ENCODE data around the gene SLTM. TPM values are rescaled to one million over a fixed set of nuclear protein-coding genes. Genes with fewer than 3 reads are reported as not detected.
"Not testable (repeated sequence)": the region's sequence is repeated elsewhere in the genome, so short reads cannot be mapped to it uniquely, and the experiment has no call there.

The SLTM gene
- polyA plus RNA-seq, 1 donor: 63.5 TPM

DNA sequence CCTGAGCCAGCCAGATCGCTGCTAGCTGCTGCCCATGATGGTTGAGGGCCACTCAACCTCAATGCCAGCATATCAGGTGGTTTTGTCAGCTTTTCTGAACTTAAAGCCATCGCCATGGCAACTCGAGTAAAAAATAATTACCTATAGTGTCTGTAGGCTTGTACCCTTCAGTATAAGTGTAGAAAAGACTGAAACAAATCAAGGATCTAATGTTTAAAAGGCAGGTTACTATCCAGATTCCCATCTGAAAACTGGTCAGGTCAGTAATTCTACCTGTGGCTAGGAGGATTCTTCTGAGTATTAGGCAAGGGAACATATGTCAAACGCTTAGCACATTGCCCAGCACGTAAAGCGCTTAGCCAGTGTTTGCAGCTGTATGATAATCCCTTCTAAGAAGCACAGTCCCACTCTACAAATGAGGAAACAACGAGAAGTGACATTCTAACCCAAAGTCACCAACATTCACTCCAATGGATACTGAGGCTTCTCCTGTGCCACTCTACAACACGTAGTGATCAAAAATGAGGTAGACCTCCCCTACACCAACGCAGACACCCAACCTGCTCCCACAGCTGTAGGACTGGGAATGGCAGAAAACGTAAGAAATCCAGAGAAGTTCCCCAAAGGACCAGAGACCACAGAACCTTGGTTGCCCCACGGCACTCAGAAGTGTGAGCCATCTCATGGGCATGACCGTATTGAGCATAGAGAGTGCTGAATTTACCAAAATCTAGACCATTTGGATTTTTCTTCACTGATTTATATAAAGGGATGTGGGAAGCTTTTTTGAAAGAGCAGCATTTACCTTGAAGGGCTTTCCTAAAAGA, 55.3 kb downstream of the SLTM start:
- no peak for DNase-seq (ENCODE audit: low read depth)

DNA sequence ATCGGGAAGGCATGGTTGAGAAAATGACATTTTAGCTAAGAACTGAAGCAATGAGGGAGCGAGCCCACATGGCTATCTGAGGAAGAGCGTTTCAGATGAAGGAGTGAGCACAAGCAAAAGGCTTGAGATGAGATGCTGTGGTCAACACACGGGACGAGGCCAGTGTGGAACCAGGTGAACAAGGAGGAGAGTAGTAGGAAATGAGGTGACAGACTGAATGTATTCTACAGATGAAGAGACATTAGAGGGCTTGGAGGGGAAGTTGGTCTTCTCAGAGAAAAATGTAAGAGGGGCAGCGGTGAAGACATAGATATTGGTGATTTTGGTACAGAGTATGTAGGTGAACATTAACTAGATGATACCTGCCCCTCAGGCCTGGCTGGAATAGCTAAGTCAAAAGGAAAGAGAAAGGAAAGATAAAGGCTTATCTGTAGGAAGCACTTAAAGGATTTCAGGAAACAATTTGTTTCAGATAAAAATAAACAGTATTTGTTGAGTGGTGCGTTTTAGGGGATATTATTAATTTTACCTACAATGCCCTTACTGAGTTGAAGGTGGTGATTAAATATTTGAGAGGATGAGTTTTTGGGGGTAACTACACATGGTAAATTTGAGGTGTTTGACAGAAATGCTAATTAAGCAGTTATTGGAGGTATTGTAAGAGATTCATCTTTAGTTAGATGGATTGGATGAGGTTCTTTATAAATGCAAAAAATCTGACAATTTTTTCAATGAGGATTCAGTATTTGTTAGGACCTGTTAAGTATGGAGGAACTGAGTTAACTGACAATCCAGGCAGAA, 57.0 kb downstream of the SLTM start:
- no peak for DNase-seq (ENCODE audit: low read depth)

DNA sequence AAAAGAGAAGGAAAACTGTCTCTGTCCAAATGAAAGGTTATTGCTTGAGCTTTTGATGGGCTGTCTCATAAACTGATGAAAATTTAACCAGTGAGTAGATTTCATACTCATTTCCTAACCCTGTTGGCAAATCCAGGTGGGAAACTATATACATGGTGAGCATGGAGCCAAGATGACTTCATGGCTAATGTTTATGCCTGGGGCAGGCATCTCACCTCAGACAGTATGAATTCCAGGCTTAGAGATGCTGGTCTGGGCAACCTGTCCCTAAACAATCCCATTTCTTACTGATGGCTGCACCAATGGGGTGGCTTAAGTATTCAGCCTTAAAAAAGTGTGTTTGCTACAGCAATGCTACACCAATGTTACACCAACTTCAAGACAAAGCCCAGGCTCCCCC, 58.1 kb downstream of the SLTM start:
- DNase-seq (ENCODE audit: low read depth): no peak

DNA sequence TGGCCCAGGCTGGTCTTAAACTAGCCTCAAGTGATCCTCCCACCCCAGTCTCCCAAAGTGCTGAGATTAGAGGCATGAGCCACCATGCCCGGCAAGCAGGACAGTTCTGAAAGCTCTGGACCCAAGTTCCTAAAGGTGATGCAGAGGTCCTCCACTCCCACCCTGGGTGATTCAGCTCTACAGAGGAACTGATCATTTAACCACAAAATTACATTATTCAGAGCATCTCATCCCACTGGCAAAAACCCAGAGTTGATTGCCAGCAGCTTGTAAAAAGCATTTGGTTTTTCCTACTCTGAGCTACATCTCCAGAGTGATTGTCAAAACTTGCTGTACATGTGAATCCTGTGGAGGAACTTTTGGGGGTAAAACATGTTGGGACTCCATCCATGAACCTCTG, 60.2 kb downstream of the SLTM start:
- DNase-seq (ENCODE audit: low read depth): no peak

DNA sequence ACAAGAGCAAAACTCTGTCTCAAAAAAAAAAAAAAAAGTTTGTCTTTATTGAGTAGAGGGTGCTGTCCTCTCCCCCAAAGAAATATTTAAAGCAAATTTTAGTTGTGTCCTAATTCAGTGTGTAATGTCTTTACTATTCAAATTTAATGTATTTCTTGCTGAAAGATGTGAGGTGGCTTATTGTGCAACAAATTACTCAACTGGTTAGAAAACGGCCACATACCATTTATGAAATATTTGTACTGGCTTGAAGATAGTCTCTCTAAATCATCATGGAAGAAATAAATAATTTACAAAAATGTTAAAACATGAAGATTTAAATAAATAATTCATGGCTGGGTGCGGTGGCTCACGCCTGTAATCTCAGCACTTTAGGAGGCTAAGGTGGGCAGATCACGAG, 63.0 kb downstream of the SLTM start:
- DNase-seq (ENCODE audit: low read depth): no peak

DNA sequence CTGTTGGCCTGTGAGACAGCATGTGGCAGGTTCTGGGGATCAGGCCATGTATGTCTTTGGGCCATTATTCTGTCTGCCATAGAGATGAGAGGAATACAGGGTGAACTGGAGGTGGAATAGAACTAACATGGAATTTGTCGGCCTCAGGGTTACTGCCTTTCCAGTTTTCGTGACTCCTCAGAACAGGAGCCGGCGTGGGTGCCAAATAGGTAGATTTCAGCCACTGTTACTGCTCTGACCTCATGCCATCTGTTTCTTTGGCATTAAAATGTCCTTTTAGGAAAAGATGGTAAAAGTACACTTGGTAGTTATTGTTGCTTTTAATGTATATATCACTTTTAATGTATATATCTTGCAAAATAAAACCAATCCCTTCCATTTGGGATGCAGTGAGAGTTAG, 65.6 kb downstream of the SLTM start:
- no peak for DNase-seq (ENCODE audit: low read depth)

DNA sequence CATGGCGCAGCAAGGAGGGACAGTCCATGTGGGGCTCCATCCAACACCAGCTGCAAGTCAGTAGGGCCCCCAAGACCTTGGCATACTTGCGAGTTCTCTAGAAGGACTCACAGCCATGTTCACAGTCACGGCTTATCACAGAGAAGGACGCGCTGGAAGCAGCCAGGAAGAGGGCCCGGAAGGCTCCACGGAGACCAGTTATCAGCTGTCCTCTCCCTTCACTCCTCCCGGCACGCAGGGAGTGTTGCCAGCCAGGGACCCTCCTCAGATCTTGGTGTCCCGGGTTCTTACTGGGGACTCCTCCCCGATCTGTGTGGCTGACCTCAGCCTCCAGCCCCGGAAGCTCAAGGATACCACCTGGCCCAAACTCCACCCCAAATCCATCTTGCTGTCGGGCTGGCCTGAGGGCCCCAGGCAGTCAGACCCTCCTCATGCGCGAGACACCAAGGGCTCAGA, 68.0 kb downstream of the SLTM start:
- no peak for DNase-seq (ENCODE audit: low read depth)

DNA sequence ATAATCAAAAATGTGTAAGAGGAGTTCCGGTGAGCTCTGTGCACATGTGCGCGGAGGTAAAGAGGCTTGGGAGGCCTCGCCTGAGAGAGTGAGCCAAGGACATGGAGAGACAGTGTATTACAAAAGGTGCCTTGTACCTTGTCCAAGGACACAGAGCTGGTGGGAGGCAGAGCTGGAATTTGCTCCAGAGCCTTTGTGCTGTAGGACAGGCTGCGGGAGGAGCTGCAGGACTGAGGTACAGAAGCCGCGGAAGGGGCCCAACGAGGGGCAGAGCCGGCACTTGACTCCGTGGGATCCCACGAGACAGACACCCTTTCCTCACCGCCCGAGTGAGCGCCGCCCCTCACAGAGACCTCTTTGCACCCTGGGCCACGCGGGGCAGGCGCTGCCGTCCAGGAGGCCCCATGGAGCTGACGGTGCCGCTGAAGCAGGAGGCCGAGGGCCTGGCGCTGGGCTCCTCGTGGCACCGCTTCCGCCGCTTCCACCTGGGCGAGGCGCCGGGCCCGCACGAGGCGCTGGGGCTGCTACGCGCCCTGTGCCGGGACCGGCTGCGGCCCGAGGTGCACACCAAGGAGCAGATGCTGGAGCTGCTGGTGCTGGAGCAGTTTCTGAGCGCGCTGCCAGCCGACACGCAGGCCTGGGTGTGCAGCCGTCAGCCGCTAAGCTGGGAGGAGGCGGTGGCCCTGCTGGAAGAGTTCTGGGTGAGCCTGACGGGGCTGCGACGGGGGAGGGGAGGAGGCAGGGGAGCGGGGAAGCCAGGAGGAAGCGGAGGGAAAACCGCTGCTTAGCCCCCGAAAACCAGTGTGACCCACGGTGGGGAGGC, 68.7 kb downstream of the SLTM start:
- no peak for DNase-seq (ENCODE audit: low read depth)

DNA sequence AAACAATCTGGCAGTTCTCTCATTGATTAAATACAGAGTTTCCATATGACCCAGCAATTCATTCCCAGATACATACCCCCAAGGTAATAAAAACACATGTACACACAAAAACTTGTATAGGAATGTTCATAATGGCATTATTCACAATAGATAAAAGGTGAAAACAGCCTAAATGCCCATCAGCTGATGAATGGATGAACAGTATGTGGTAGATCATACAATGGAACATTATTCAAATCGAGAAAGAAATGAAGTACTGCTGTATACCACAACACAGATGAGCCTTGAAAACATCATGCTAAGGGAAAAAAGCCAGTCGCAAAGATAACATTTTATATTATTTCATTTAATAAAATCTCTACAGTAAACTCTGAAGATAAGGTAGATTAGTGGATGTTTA, 71.2 kb downstream of the SLTM start:
- no peak for DNase-seq (ENCODE audit: low read depth)

DNA sequence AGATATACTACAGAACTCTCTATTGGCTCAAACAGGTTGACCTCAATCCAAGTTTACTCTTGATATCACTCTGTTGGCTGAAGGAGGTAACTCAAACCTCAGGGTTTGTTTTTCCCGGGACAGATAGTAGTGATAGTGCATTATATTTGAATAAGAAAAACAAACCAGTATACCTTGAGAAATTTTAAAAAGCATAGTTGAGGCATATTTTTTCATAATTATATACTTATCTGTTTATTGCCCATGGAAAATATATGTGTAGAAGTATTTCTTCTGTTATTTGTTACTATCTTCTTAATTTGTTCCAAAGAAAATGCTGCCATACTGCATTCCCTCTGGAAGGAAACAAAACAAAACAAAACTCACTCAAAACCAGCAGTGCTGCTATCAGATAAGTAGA, 76.9 kb downstream of the SLTM start:
- DNase-seq (ENCODE audit: low read depth): not testable (repeated sequence)

DNA sequence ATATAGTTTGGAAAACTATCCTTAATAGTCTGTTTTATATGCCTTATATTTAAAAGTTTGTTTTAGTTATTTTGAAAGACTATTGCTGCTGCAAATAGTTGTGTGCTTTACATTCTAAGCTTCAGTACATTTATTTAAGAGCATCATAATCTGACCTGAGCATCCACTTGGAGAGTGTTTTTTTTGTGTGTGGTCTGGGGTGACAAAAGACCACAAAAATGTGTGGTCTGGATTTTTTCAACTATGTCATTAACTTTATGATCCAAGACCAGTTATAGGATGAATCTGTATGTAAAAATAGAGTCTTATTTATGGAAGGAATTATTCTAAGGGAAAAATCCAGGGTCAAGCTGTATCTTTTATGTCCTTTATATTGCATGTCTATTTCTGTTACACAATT, 77.4 kb downstream of the SLTM start:
- DNase-seq (ENCODE audit: low read depth): no peak

DNA sequence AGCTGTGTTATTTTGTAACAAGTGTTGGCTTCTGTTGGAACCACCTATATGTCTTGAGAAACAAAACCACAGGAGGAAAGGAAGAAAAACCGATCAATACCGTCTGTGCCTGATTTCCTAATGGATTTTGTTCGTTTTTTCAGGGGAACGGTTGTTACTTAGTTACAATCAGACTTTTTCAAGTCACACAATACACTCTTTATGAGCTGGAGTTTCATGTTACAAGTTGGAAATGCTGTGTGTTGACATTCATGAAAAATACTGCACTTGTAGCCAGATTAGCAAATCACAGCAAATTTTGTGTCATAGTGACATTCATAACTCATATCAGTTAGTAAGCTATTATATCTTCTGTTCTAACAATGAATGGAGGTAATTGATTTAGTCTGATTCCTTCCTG, 78.9 kb downstream of the SLTM start:
- DNase-seq (ENCODE audit: low read depth): no peak

DNA sequence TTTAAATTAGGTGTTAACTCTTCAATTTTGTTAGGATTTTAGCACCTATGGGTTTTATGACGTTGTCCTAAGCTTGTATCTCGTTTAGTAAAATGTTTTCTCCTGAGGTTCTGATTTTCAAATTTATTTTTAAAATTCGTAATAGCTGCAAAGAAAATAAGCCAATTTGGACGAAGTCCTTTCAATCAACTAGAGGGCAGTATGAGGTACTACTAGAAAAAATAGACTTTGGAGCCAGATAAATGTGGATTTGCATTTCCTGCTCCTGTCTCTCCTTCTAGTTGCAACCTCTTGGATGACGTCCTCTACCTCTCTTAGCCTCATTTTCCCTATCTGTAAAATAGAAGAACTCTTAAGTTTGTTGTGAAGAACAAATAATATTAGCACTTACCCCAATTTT, 81.1 kb downstream of the SLTM start:
- no peak for DNase-seq (ENCODE audit: low read depth)

DNA sequence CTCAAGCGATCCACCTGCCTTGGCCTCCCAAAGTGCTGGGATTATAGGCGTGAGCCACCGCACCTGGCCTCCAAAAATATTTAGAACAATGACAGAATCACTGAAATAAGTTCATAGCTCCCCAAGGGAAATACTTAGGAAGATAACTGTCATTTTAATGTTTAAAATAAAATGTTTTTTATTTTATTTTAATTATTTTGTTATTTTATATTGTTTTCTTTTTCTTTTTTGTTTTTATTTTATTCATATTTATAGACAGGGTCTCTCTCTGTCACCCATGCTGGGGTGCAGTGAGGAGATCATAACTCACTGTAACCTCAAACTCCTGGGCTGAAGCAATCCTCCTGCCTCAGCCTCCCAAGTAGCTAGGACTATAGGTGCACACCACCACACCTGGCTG, 82.3 kb downstream of the SLTM start:
- DNase-seq (ENCODE audit: low read depth): not testable (repeated sequence)

DNA sequence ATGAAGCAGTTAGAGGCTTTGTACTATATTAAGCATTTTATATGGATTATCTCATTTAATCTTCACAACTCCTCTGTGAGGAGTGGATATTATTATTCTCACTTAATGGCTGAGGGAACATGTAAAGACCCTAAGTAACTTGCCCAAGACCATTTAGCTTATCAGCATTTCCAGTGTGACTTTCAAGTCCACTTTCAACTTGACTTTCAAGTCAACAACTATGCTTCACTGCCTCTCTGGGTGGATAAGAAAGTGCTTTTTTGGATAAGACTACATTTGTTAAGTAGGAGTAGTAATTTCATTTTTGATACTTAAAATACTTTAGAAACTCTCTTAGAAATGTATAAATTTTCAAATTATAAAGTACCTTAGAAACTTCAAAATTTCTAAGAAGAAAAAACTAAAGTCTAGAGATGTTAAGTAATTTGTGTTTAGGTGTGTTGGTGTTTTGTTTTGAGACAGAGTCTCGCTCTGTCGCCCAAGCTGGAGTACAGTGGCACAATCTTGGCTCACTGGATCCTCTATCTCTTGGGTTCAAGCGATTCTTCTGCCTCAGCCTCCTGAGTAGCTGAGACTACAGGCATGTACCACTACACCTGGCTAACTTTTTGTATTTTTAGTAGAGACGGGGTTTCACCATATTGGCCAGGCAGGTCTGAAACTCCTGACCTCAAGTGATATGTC, 90.6 kb downstream of the SLTM start:
- DNase-seq (ENCODE audit: low read depth): no peak

DNA sequence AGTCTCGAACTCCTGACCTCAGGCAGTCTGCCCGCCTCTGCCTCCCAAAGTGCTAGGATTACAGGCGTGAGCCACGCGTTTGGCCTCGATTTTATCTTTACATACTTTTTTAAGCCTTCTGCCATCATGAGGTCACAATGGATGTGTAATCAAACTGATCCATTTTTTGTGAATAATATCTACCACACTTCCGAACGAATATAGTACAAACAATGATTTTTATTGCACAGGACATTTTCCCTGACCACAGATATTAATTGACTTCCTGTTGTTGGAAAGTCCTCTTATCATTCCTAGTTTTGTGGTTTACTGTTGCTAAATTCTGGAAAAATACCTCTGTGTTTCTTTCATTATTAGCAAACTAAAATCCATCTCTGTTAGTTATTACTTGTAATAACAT, 93.4 kb downstream of the SLTM start:
- no peak for DNase-seq (ENCODE audit: low read depth)

DNA sequence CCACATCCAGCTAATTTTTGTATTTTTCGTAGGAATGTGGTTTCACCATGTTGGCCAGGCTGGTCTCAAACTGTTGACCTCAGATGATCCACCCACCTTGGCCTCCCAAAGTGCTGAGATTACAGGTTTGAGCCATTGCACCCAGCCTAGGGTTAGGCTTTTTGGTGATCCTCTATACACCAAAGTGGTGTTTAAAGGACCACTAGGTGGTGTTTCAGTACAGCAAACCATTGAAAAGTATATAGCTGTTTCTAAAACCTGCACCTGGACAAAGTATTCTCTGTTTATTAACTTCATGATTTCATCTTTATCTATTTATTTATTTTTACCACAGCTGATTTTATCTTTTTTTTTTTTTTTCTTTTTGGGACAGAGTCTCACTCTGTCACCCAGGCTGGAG, 94.0 kb downstream of the SLTM start:
- DNase-seq (ENCODE audit: low read depth): no peak

DNA sequence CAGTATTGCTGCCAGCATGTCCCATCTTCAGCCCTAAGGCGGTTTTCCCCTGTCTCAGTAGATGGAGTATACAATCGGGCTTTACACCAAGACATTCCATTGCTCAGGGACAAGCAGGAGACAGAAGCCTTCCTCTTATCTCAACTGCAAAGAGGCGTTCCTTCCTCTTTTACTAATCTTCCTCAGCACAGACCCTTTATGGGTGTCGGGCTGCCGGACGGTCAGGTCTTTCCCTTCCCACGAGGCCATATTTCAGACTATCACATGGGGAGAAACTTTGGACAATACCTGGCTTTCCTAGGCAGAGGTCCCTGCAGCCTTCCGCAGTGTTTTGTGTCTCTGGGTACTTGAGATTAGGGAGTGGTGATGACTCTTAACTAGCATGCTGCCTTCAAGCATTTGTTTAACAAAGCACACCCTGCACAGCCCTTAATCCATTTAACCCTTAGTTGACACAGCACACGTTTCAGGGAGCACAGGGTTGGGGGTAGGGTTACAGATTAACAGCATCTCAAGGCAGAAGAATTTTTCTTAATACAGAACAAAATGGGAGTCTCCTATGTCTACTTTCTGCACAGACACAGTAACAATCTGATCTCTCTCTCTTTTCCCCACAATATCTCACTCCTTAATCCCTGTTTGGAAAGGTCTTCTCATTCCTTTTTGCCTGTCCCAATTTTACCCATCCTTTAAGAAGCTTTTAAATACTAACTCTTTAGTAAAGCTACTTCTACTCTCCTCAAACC, 99.6 kb downstream of the SLTM start:
- not testable (repeated sequence) for DNase-seq (ENCODE audit: low read depth)

DNA sequence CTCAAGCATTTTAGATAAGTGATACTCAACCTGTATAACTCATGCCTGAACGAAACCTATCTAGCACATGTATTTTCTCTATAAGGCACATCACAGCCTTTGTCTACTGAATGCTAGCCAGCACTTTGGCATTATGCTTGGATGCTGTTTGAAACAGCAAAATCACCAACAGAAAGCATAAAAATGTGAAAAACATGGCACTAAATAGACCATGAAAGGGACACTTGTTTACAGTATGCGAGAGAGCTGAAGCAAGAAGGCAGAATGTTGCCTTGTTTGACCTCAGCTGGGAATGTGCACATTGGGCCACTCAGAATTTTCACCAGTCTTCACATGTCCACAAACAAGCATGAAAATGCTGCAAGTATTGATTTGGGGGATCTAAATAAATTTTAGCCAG, 102.9 kb downstream of the SLTM start:
- no peak for DNase-seq (ENCODE audit: low read depth)

All from forelimb muscle (tissue), 1 donor.